GM15510 (cell line): ENCODE data around the gene CD1E.

Experiments used
- POLR2A ChIP-seq: IDR thresholded peaks from 3 replicates; pipeline ENCODE4 v1.6.1; 2011; ENCODE audit warnings: borderline replicate concordance; ENCODE audit not compliant: insufficient read length; ENCODE audit errors: extremely low read depth

Gene CD1E

DNA sequence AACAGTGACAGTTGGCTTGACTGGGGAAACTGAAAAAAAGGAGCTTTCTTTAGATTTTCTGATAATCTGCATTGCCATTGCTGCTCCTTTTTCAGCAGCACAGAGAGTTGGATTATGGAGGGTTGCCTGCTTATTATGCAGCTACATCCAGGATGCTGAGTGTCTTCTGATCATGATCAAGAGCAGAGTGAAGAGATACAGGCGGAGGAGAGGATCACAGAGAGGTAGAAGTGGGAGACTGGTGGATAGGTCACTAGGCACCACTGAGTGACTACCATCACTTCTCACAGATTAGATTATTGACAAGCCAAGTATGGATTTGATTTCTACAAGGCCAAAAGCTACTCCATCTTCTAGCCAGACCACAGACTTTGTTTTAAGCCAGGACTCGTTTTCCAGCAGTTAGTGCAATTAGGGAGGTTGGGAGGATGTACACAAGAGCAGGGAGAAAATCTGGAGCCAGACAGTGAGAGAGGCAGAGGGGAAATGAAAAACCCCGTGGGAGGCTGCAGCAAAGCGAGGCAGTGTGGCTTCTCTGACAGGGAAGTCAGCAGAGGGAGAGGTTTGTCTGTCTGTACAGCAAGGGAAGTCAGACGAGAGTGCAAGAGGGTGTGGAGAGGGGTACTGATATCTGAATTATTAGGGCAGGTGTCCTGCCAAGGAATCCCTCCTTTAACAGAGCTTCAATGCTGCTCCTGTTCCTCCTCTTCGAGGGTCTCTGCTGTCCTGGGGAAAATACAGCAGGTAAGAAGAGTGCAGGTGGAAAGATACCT lies at the start of gene CD1E:
TSS of gene CD1E (plus strand) at position 592 of the 773 bp plus-strand sequence. CDS start at position 687, 95 bp downstream.
- no peak for TF ChIP-seq POLR2A

DNA sequence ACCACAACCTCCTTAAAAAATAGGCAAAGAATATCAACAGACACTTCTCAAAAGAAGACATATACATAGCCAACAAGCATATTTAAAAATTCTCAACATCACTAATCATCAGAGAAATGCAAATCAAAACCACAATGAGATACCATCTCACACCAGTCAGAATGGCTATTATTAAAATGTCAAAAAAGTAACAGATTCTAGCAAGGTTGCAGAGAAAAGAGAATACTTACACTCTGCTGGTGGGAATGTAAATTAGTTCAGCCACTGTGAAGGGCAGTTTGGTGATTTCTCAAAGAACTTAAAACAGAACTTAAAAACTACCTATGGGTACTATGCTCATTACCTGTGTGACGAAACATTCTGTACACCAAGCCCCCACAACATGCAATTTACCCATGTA lies 43.1 kb upstream of the CD1E start:
- TF ChIP-seq POLR2A = no peak

DNA sequence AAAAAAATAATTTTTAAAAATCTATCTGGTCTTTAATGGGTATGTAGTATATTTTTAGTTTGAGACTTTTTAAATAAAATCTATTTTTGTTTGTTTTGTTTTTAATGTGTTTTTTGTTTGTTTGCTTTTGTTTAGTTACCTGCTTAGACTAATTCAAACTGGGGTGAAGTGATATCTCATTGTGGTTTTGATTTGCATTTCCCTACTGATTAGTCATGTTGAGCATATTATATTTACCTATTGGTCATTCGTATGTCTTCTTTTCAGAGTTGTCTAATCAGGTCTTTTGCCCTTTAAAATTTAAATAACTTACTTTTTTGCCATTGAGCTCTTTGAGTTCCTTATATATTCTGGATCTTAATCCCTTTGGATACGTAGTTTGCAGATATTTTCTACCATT lies 42.6 kb upstream of the CD1E start:
- no peak for TF ChIP-seq POLR2A

DNA sequence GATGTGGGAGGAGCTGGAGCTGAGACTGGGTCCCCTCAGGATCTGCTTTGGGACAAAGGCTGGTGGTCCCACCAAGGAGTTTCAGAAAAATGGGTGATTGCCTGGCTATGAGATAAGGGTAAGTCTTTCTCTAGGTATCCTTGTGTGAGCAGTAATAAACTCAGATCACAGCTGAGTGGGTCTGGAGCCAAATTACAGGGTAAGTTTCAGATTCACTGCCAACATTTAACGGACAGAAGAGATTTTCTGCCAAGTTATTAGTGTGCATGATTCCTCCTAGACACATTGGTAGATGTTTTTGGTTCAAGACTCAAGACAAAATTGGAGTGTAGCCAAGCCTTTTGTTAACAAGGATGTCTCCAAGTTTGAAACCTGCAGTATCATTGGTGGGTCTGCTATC lies 29.8 kb upstream of the CD1E start:
- no peak for TF ChIP-seq POLR2A

DNA sequence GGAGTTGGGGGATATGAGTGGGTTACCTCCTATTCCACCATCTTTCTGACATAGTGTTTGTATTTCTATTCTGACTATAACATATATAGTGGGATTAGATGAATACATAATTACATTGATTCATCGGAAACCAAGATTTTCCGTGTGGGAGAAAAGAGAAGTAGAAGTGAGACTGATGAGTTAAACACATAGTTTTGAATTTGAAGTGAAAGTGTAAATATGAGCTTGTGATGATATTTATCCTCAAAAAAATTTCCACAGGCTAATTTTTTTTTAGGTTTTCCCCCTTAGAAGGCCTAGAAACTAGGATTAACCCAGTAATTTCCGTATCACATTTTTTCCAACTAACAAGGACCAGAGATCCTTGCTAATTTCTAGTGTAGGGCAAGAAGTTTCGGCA lies 29.3 kb upstream of the CD1E start:
- no peak for TF ChIP-seq POLR2A

DNA sequence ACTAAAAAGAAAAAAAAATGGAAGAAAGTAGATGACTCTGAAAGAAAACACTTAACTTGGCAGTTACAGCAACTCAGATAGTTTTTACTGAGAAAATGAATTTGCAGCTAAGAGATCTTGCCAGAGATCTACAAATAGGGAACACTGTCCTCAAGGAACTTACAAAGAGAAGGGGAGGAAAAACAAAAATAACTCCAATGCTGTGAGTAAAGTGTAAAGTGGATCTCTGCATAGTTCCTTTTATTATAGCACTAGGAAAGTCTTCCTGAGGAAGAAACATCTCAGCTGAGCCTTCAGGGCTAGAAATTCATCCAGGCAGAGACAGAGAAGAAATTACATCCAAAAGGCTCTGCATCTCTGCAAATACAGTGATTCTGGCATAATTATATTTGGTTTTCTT lies 26.2 kb upstream of the CD1E start:
- TF ChIP-seq POLR2A = no peak

DNA sequence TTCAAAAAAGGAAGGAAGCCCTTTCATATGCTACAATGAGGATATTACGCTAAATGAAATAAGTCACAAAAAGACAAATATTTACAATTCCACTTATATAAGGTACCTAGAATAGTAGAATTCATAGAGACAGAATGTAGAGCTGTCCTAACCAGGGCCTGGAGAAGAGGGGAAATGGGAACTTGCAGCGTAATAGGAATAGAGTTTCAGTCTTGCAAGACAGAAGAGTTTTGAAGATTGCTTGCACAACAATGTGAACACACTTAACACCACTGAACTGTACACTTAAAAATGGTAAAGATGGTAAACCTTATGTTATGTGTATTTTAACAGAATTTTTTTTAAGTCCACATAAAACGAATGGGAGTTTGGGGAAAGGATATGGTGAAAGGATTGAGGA lies 25.3 kb upstream of the CD1E start:
- no peak for TF ChIP-seq POLR2A

DNA sequence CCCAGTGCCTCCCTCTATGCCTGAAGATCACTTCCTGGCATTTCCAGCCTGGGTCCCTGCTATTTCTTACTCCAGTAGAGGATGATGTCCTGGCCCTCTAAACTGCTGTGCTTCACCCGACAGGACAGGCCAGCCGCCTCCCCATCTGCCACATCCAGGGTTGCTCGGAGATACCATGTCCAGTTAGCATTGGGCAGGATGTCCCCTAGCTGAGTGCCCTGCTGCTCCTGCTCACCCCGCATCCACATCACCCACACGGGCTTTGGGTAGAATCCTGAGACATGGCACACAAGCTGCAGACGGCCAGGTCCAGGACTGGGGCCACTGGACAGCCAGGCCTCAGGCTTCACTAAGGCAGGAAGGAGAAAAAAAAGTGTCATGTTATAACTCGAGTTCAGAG lies 24.4 kb upstream of the CD1E start:
- TF ChIP-seq POLR2A = no peak

DNA sequence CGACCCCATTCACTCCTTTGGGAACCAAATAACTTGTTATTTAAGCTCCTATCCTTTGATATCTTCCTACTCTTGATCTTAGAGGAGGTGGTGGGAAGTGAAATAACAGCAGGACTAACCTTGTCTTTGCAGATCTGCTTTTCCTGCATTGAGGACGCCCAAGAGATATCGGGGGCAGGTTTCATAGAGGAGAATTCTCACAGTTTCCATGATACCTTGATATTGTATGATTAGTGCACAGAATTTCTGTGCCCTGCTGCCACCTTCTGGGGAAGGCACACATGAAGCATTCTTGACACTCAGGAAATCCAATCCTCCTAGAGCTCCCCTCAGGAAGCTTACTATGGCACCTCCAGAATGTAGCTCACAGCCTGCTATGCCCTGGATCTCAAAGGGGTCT lies 24.0 kb upstream of the CD1E start:
- no peak for TF ChIP-seq POLR2A

DNA sequence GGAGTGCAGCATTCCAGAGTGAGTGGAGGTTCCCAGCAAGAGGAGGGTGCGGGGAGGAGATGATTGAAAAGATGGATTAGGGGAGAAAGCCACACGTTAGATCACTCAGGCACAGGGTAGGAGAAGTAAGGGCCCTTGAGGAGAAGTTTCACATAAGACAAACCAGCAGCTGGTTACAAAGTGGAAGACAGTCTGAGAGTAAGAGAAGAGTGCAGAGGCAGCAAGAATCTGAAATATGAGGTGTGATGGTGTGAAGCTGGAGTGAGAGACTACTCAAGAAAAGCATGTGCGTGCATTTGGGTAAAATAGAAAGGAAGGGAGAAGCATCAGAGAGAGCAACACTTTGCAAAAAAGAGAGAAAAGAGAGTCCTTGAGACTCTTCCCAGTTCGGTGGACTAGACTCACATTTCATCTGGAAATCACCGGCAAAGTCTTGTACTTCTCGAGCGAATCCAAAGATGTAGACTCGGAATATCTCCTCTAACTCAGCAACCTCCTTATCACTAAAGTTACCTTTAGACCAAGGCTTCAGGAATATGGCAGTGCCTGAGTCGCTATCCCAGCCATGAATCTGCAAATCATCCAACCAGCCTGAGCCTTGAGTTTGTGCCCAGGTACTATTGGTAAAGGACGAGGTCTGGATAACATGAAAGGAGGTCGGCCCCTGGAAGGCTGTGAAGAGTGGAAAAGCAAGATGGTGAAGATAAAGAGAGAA lies 23.1 kb upstream of the CD1E start:
- no peak for TF ChIP-seq POLR2A

DNA sequence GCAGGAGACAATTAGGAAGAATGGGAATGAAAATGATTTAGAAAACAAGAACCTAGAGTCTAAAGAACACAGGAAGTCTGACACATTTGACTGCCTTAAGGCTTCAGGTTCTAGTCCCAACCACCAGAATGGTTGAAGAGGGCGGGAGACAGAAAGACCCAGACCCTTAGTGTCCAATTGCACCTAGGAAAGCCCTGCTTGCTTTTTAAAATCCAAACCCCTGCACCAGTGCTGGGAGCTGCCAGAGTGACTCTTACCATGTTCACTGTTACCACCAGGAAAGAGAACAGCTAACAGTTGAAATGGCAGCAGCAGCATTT lies 22.6 kb upstream of the CD1E start:
- TF ChIP-seq POLR2A = no peak

DNA sequence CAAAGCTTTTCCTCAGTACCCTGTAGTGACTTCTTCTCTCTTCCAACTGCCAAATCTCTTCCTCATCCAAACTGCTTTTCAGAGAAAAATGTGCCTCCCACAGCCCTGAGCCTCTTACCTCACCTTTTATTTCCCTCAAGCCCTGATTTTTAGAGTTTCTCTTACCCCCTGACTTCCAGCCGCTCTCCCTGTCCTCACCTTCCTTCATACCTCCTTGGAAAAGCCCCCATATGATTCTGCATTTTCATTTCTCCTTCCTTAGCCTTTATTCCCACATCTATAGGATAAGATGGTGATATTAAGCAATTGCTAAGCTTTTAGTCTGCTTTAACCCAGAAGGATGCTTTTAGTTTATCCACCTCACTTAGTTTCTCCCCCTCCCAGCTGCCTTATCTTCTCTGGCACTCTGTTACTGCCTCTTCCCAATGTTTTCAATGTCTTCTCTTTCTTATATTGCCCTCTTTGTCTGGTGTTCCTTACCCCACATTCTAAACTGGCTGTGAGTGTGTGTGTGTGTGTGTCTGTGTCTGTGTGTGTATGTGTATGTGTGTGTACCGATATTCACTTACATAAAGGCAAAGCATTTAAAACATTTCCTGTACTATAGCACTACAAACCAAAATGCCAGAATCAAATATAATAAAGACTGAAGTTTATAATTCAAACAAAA lies 22.1 kb upstream of the CD1E start, which contains the start of gene CD1B:
TSS of gene CD1B (minus strand) at position 51 of the 670 bp plus-strand sequence. CDS start 108 bp downstream, outside the sequence.
- no peak for TF ChIP-seq POLR2A

DNA sequence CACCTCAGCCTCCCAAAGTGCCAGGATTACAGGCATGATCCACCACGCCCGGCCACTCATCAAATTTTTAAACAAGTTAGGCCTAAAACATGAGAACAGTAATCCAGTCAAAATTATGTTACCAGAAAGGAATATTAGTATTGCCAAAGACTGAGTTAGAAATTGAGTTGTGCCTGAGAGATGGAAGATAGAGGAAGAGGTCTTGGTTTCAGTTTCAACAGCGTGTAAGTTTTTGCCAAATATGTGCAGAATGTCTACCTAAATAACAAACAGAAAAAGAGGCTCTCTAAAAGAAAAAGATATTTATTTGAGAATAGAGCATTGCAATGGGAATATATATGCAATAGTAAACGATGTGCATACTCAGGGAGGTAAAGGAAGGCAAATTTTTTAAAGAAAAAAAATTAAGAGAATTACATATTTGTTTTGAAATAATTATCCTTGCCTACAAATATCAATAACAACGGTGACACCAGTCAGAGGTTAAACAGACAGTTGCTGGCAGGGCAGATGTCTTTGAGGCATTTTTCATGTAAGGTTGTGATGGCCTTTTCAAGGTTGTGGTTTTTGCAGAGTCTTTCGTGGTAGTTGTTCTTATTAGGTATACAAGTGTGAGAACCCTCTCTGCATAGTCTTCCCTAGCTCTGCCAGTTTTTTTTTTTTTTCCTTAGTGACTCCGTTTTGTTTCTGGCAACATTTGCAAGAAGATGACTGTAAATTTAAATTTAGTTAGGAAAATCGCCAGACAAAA lies 20.1 kb upstream of the CD1E start:
- TF ChIP-seq POLR2A = no peak

DNA sequence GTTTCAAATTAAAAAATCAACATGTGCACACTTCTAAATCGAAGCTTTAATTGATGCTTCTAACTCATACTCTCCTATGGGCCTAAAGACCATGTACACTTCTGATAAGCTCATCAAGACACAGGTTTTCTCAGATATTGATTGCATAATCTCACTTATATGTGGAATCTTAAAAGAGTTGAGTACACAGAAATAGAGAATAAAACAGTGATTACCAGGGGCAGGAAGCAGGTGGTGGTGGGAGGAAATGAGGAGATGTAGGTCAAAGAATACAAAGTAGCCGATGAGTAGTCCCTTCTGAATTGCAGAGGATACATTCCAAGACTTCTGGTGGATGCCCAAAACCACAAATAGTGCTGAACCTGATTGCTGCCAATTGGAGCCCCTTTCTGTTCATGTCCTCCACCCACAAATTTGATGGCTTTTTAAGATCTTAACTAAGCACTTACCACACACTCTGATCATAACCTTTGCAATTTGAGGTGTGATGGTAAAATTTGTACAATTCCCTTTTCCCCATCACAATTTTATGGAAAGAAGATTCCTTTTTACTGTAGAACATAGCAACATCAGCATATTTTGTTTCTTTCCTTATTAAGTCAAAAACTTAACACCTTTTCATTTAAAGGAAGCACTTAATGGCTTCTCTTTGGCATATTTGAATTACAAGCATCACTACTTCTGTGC lies 19.0 kb upstream of the CD1E start:
- TF ChIP-seq POLR2A = no peak
